ENCODE measurements around the gene TMEM45A.

Gene TMEM45A

DNA sequence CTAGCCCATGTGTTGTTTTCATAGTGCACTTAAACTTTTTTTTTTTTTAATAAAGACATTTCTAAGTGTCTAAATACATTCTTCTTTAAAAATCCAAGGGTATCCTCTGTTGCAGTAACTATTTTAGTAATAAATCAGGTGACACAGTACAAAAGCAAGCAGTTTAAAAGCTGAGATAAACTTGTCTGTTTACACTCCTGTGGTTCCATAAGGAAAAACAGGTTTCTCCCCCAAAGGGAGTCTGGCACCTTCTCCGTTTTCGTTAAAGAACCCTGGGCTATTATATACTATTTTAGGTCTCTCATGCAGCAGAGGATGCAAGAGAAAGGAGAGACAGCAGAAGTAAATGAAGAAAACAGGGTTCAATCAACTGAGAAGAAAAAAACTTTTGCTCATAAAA lies 43.2 kb upstream of the TMEM45A start:
- Histone ChIP-seq H3K27ac (ENCODE audit: low read length) (no peak overlapping the region), H3K4me2 (ENCODE audit: low read length) (no peak overlapping the region), H3K9ac (ENCODE audit: low read length) (no peak overlapping the region), H3K27me3 (ENCODE audit: low read depth, low read length) (no peaks in the 10 kb centered on the region), H2AFZ (ENCODE audit: low read depth, low read length) (no peak overlapping the region), H3K4me3 (ENCODE audit: low read length) (no peak overlapping the region), H3K79me2 (ENCODE audit: low read length) (no peaks in the 10 kb centered on the region), H4K20me1 (ENCODE audit: insufficient read depth, low read length) (no peaks in the 10 kb centered on the region), H3K4me1 (ENCODE audit: low read length) (peaks cover under 1% of the 10 kb centered on the region; the same call in 1 of the 2 replicates), H3K36me3 (replicated peaks; ENCODE audit: low read depth, low read length) (no peaks in the 10 kb centered on the region), H3K9me3 (ENCODE audit: insufficient read depth, low read length) (no peaks in the 10 kb centered on the region)
- TF ChIP-seq EZH2phosphoT487 (IDR thresholded peaks at IDR 0.05; ENCODE audit: low read depth) (no peak), CTCF (IDR thresholded peaks at IDR 0.05; ENCODE audit: low read depth, low read length) (no peak)

DNA sequence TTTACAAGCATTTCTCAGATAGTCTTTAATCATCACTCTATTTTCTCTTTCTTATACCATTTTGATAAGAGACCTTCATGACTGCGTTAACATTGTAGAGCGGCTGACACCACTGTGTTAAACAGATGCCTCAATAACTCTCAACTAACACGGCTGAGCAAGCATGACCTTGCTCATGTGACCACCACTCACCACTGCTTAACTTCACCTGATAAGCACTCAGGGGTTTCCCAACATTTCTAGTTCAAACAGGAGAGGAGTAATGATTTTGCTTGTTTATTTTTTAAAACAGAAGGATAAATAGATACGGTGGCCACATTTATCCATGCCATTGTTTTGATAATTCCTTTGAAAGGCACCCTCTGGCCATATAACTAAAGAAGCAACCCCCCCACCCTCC lies 37.7 kb upstream of the TMEM45A start:
- Histone ChIP-seq H3K4me3 (ENCODE audit: low read length) (peak overlapping the region; percentile 31; the same call in 1 of the 2 replicates), H3K79me2 (ENCODE audit: low read length) (no peaks in the 10 kb centered on the region), H3K27me3 (ENCODE audit: low read depth, low read length) (no peaks in the 10 kb centered on the region), H3K27ac (ENCODE audit: low read length) (peak overlapping the region; percentile 74), H3K9ac (ENCODE audit: low read length) (peak overlapping the region; percentile 22; the same call in 1 of the 2 replicates), H3K4me1 (ENCODE audit: low read length) (peaks cover 34% of the 10 kb centered on the region), H3K4me2 (ENCODE audit: low read length) (peak overlapping the region; percentile 48), H2AFZ (ENCODE audit: low read depth, low read length) (no peak overlapping the region), H3K9me3 (ENCODE audit: insufficient read depth, low read length) (no peaks in the 10 kb centered on the region), H4K20me1 (ENCODE audit: insufficient read depth, low read length) (no peaks in the 10 kb centered on the region), H3K36me3 (replicated peaks; ENCODE audit: low read depth, low read length) (no peaks in the 10 kb centered on the region)
- TF ChIP-seq CTCF (IDR thresholded peaks at IDR 0.05; ENCODE audit: low read depth, low read length), result no peak
- TF ChIP-seq EZH2phosphoT487 (IDR thresholded peaks at IDR 0.05; ENCODE audit: low read depth), result no peak

- Histone ChIP-seq H4K20me1 (ENCODE audit: insufficient read depth, low read length) (no peaks in the 10 kb centered on the region), H3K9me3 (ENCODE audit: insufficient read depth, low read length) (no peaks in the 10 kb centered on the region)
- TF ChIP-seq CTCF (IDR thresholded peaks at IDR 0.05; ENCODE audit: low read depth, low read length) (no peak), EZH2phosphoT487 (IDR thresholded peaks at IDR 0.05; ENCODE audit: low read depth) (no peak)
Observed at GRCh38 chr3:100455841-100456550, 36.4 kb upstream of the TMEM45A start.

GRCh38 chr3:100456745-100457144 lies 35.7 kb upstream of the TMEM45A start:
- no peak overlapping the region for H3K9ac ChIP-seq (ENCODE audit: low read length)
- H3K4me2 ChIP-seq (ENCODE audit: low read length), result no peak overlapping the region
- no peaks in the 10 kb centered on the region for H4K20me1 ChIP-seq (ENCODE audit: insufficient read depth, low read length)

More at GRCh38 chr3:100455841-100456550, 36.4 kb upstream of the TMEM45A start:
- H3K4me1 ChIP-seq (ENCODE audit: low read length), result peaks cover 41% of the 10 kb centered on the region
- no peaks in the 10 kb centered on the region for H3K36me3 ChIP-seq (replicated peaks; ENCODE audit: low read depth, low read length)
- peak overlapping the region; percentile 48 for H3K4me2 ChIP-seq (ENCODE audit: low read length)
- H3K27me3 ChIP-seq (ENCODE audit: low read depth, low read length), result no peaks in the 10 kb centered on the region
- H3K79me2 ChIP-seq (ENCODE audit: low read length), result no peaks in the 10 kb centered on the region
- peak overlapping the region; percentile 31; the same call in 1 of the 2 replicates for H3K4me3 ChIP-seq (ENCODE audit: low read length)
- H3K9ac ChIP-seq (ENCODE audit: low read length), result peak overlapping the region; percentile 11; the same call in 1 of the 2 replicates
- peak overlapping the region; percentile 74 for H3K27ac ChIP-seq (ENCODE audit: low read length)
- H2AFZ ChIP-seq (ENCODE audit: low read depth, low read length), result no peak overlapping the region

More at GRCh38 chr3:100456745-100457144, 35.7 kb upstream of the TMEM45A start:
- Histone ChIP-seq H3K79me2 (ENCODE audit: low read length) (no peaks in the 10 kb centered on the region), H2AFZ (ENCODE audit: low read depth, low read length) (no peak overlapping the region), H3K4me3 (ENCODE audit: low read length) (no peak overlapping the region), H3K27ac (ENCODE audit: low read length) (peak overlapping the region; percentile 74; the same call in 1 of the 2 replicates), H3K27me3 (ENCODE audit: low read depth, low read length) (no peaks in the 10 kb centered on the region), H3K36me3 (replicated peaks; ENCODE audit: low read depth, low read length) (no peaks in the 10 kb centered on the region), H3K4me1 (ENCODE audit: low read length) (peaks cover 41% of the 10 kb centered on the region), H3K9me3 (ENCODE audit: insufficient read depth, low read length) (no peaks in the 10 kb centered on the region)
- TF ChIP-seq CTCF (IDR thresholded peaks at IDR 0.05; ENCODE audit: low read depth, low read length) (no peak), EZH2phosphoT487 (IDR thresholded peaks at IDR 0.05; ENCODE audit: low read depth) (no peak)

All from OCI-LY3 (cell line).